CD14-positive monocyte (primary cell): Measurements from ENCODE around the gene CNTRL. TPM values are rescaled to one million over a fixed set of nuclear protein-coding genes. Genes with fewer than 3 reads are reported as not detected.

Source experiments
- DNase-seq, 3 donors: peaks; one replicate each; pipeline ENCODE4 v3.0.0-alpha.2; 2011 to 2022
- H2AFZ ChIP-seq: 2 replicates; pipeline ENCODE4 v1.6.0; 2012; ENCODE audit warnings: mild to moderate bottlenecking, low read depth, low read length, inconsistent platforms; ENCODE audit not compliant: insufficient read depth, poor library complexity, severe bottlenecking
- H3K27ac ChIP-seq, 2 donors: 1 replicate in 1 of 2; 2 replicates in 1 of 2; pipeline ENCODE4 v1.5.1; 2012 to 2013; ENCODE audit warnings: low read length in 2 of 2, control low read depth in 1 of 2, inconsistent platforms in 1 of 2, low read depth in 1 of 2, mild to moderate bottlenecking in 1 of 2
- H3K27me3 ChIP-seq, 2 donors: one replicate each; pipeline versions ENCODE4 v1.6.0 to v1.6.1; 2011 to 2013; ENCODE audit warnings: low read length in 2 of 2; ENCODE audit not compliant: control insufficient read depth in 2 of 2, insufficient read depth in 2 of 2
- H3K36me3 ChIP-seq, 2 donors: replicated peaks in 1 of 2; 1 replicate in 1 of 2; 2 replicates in 1 of 2; pipeline versions ENCODE4 v1.5.1 to v1.6.1; 2012 to 2013; ENCODE audit warnings: low read length in 2 of 2, control low read depth in 1 of 2, inconsistent platforms in 1 of 2, mild to moderate bottlenecking in 1 of 2; ENCODE audit not compliant: insufficient read depth in 2 of 2, control insufficient read depth in 1 of 2
- H3K4me1 ChIP-seq, 2 donors: 1 replicate in 1 of 2; 2 replicates in 1 of 2; pipeline versions ENCODE4 v1.5.1 to v1.6.1; 2012 to 2013; ENCODE audit warnings: low read length in 2 of 2, control low read depth in 1 of 2, inconsistent platforms in 1 of 2, mild to moderate bottlenecking in 1 of 2, moderate library complexity in 1 of 2; ENCODE audit not compliant: insufficient read depth in 2 of 2, control insufficient read depth in 1 of 2
- H3K4me2 ChIP-seq: replicated peaks from 2 replicates; pipeline ENCODE3; 2012; ENCODE audit warnings: low read length, moderate library complexity, mild to moderate bottlenecking; ENCODE audit not compliant: poor library complexity, severe bottlenecking; ENCODE audit errors: extremely low read depth
- H3K4me3 ChIP-seq, 3 experiments: fragments of 200-600 bp in 1 of 3; sonication (generic) in 1 of 3; replicated peaks in 1 of 3; 1 replicate in 2 of 3; 2 replicates in 1 of 3; pipeline ENCODE4 v1.5.1; 2011 to 2013; ENCODE audit warnings: low read length in 3 of 3, mild to moderate bottlenecking in 3 of 3, control low read depth in 2 of 3, low read depth in 2 of 3, inconsistent platforms in 1 of 3, moderate library complexity in 1 of 3
- H3K79me2 ChIP-seq: 2 replicates; pipeline ENCODE4 v1.6.0; 2012; ENCODE audit warnings: mild to moderate bottlenecking, control low read depth, inconsistent platforms, low read length, moderate library complexity; ENCODE audit not compliant: insufficient read depth
- H3K9ac ChIP-seq: 2 replicates; pipeline ENCODE4 v1.6.0; 2017; ENCODE audit warnings: low read length, mild to moderate bottlenecking; ENCODE audit not compliant: insufficient read depth, poor library complexity, severe bottlenecking
- H3K9me3 ChIP-seq, 2 donors: replicated peaks in 1 of 2; 1 replicate in 1 of 2; 2 replicates in 1 of 2; pipeline versions ENCODE4 v1.5.1 to v1.6.1; 2012 to 2013; ENCODE audit warnings: low read length in 2 of 2, control low read depth in 1 of 2; ENCODE audit not compliant: control insufficient read depth in 1 of 2, insufficient read depth in 1 of 2
- H4K20me1 ChIP-seq: 2 replicates; pipeline ENCODE4 v1.6.0; 2012; ENCODE audit warnings: mild to moderate bottlenecking, low read length, control low read depth, moderate library complexity; ENCODE audit not compliant: insufficient read depth
- H3K27ac Mint-ChIP-seq, 7 donors: one replicate each; pipeline ENCODE4 v1.8.0; 2020; ENCODE audit warnings: mild to moderate bottlenecking in 7 of 7, mixed read lengths in 7 of 7, moderate library complexity in 6 of 7, inconsistent platforms in 2 of 7
- H3K27me3 Mint-ChIP-seq, 3 donors: one replicate each; pipeline ENCODE4 v1.8.0; 2021 to 2022; ENCODE audit warnings: low read depth in 3 of 3, mild to moderate bottlenecking in 3 of 3, mixed read lengths in 3 of 3, moderate library complexity in 3 of 3, inconsistent platforms in 1 of 3
- H3K36me3 Mint-ChIP-seq, 2 donors: one replicate each; pipeline ENCODE4 v1.8.0; 2020; ENCODE audit warnings: mixed read lengths in 2 of 2, inconsistent platforms in 1 of 2, mild to moderate bottlenecking in 1 of 2
- H3K4me1 Mint-ChIP-seq: one replicate; pipeline ENCODE4 v1.8.0; 2020; ENCODE audit warnings: mild to moderate bottlenecking, mixed read lengths
- H3K4me3 Mint-ChIP-seq, 2 donors: one replicate each; pipeline ENCODE4 v1.8.0; 2020; ENCODE audit warnings: mild to moderate bottlenecking in 2 of 2, mixed read lengths in 2 of 2, moderate library complexity in 1 of 2
- H3K9me3 Mint-ChIP-seq, 7 donors: one replicate each; pipeline ENCODE4 v1.8.0; 2020 to 2022; ENCODE audit warnings: mixed read lengths in 7 of 7, mild to moderate bottlenecking in 6 of 7, moderate library complexity in 6 of 7, inconsistent platforms in 2 of 7
- WGBS: methylation state at CpG from one replicate; pipeline ENCODE4 v1.1.5; 2013; ENCODE audit warnings: missing lambda C conversion rate; ENCODE audit not compliant: insufficient coverage; 5-methylcytosine and 5-hydroxymethylcytosine counted together
- intact Hi-C, 2 donors: fragments of 100-400 bp; cut with micrococcal nuclease; formaldehyde crosslinking; loops; one replicate each; pipeline versions ENCODE4 v1.15.0 to v1.15.1; 2023
- polyA plus RNA-seq, 3 donors: library from polyadenylated mRNA; depleted of rRNA in 1 of 3; unstranded in 2 of 3; stranded (reverse) in 1 of 3; fragments of 300-500 nt in 2 of 3; fragments of >200 nt in 1 of 3; fragmentation: Illumina TruSeq in 2 of 3; gene quantifications; 1 replicate in 2 of 3; 2 replicates in 1 of 3; pipeline ENCODE4 v1.2.3, GENCODE V29; 2012 to 2021
- TF ChIP-seq, protein P1 (sequence below): fragments of 200-600 bp; IDR thresholded peaks from one replicate; pipeline ENCODE4 v1.8.0; 2022; ENCODE audit warnings: antibody characterized with exemption, mild to moderate bottlenecking

CNTRL gene
- polyA plus RNA-seq, 3 donors = 3.9 to 26.8 (median 4.8) TPM

DNA sequence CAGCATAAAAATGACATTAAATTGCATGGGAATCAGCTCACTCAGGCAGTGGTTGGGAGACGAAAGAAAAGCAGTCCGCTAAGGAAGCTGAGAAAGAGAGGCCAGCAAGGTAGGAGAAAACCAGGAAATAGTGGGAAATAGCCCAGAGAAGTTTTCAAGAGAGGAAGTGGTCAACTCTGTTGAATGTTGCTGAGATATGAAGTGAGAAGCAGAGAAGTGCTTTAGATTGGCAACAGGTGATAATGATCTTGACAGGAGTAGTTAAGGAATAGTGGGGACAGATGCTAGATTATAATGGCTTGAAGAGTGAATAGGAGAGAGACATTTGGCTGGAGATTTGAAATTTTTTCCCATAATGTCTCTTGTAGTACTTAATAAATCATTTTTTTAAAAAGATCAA is 30.8 kb downstream of the CNTRL start:
- DNase-seq = peak in 2 of 3 donors; percentile 6 to 24
- no peak overlapping the region for H3K4me3 Mint-ChIP-seq
- 0% methylated on average over 2 of the region's 2 CpGs for WGBS
- H3K36me3 ChIP-seq = peaks cover 0 to 5% of the 10 kb centered on the region in 2 donors
- H4K20me1 ChIP-seq = no peaks in the 10 kb centered on the region
- peak overlapping the region in 4 of 7 donors; percentile 4 to 80 (median 34) for H3K27ac Mint-ChIP-seq
- intact Hi-C loops = no loop called here
- H3K27ac ChIP-seq = peak overlapping the region in 1 of 2 donors; percentile 3
- no peaks in the 10 kb centered on the region for H3K27me3 Mint-ChIP-seq
- H3K4me2 ChIP-seq = no peak overlapping the region
- no peak overlapping the region for H3K4me3 ChIP-seq
- H2AFZ ChIP-seq = no peak overlapping the region
- H3K27me3 ChIP-seq = no peaks in the 10 kb centered on the region
- H3K9me3 ChIP-seq = no peaks in the 10 kb centered on the region
- H3K9me3 Mint-ChIP-seq = peaks cover 0 to 16% (median 9%) of the 10 kb centered on the region in 7 donors
- peaks cover 38% of the 10 kb centered on the region for H3K4me1 Mint-ChIP-seq
- H3K79me2 ChIP-seq = peaks cover 36% of the 10 kb centered on the region
- peaks cover 30 to 38% of the 10 kb centered on the region in 2 donors for H3K4me1 ChIP-seq
- no peak overlapping the region for H3K9ac ChIP-seq
- peaks cover 14 to 17% of the 10 kb centered on the region in 2 donors for H3K36me3 Mint-ChIP-seq
- TF ChIP-seq, protein P1, sequence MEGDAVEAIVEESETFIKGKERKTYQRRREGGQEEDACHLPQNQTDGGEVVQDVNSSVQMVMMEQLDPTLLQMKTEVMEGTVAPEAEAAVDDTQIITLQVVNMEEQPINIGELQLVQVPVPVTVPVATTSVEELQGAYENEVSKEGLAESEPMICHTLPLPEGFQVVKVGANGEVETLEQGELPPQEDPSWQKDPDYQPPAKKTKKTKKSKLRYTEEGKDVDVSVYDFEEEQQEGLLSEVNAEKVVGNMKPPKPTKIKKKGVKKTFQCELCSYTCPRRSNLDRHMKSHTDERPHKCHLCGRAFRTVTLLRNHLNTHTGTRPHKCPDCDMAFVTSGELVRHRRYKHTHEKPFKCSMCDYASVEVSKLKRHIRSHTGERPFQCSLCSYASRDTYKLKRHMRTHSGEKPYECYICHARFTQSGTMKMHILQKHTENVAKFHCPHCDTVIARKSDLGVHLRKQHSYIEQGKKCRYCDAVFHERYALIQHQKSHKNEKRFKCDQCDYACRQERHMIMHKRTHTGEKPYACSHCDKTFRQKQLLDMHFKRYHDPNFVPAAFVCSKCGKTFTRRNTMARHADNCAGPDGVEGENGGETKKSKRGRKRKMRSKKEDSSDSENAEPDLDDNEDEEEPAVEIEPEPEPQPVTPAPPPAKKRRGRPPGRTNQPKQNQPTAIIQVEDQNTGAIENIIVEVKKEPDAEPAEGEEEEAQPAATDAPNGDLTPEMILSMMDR = no peak

DNA sequence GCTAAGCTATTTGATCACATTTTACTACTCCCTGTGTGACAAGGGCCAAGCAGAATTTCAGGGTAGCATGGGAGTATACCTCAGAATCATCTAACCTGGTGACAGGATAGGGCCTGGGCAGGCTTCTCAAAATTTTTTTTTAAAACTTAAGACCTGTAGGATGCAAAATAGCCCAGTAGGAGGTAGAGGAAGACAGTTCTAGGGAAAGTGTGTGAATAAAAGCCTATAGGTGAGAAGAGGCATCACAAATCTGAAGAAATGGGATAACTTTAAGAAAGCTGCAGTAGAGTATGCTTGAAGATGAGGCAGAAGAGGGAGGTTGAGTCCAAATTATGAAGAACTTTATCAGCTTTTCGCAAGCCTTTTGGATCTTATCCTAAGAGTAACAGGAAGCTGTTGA is 32.3 kb downstream of the CNTRL start:
- Histone ChIP-seq H3K4me3 (no peak overlapping the region), H3K4me2 (no peak overlapping the region), H3K27ac (peak overlapping the region in 1 of 2 donors; percentile 3), H3K27me3 (no peaks in the 10 kb centered on the region), H4K20me1 (no peaks in the 10 kb centered on the region), H2AFZ (no peak overlapping the region), H3K36me3 (peaks cover 2 to 15% of the 10 kb centered on the region in 2 donors), H3K9ac (no peak overlapping the region), H3K79me2 (peaks cover 46% of the 10 kb centered on the region), H3K9me3 (no peaks in the 10 kb centered on the region), H3K4me1 (peaks cover 30 to 38% of the 10 kb centered on the region in 2 donors)
- Mint-ChIP-seq H3K9me3 (peaks cover 0 to 6% (median 3%) of the 10 kb centered on the region in 7 donors), H3K27me3 (no peaks in the 10 kb centered on the region), H3K4me3 (no peak overlapping the region), H3K4me1 (peaks cover 39% of the 10 kb centered on the region), H3K27ac (peak overlapping the region in 2 of 7 donors; percentile 0 to 66), H3K36me3 (peaks cover 18 to 23% of the 10 kb centered on the region in 2 donors)
- TF ChIP-seq, protein P1 = peak; percentile 7
- DNase-seq = no peak
- intact Hi-C loops = no loop called here
- whole genome bisulfite sequencing = no CpG with 5 or more reads among the region's 1 CpG
